H1 (cell line): ENCODE data around the gene EIF4E1B. TPM values are rescaled to one million over a fixed set of nuclear protein-coding genes. Genes with fewer than 3 reads are reported as not detected.
A peak's percentile ranks its signal among the peaks of the same experiment; 100 is the strongest.

Experiments used
- CTCF ChIA-PET: fragments of 300-600 bp; sonication (Branson Sonifier 250); formaldehyde crosslinking; loops from one replicate; lab custom pipeline; 2021; ENCODE audit not compliant: partially characterized antibody; lab: Charles Lee
- POLR2A ChIA-PET: fragments of 300-600 bp; sonication (Branson Sonifier 250); formaldehyde crosslinking; loops from one replicate; lab custom pipeline; 2021; ENCODE audit warnings: inconsistent platforms; ENCODE audit not compliant: partially characterized antibody; lab: Charles Lee
- DNase-seq, 2 experiments: peaks; one replicate each; pipeline versions ENCODE4 v3.0.0 to v3.0.0-alpha.2; 2010 to 2022; ENCODE audit warnings: low spot score in 2 of 2, low read depth in 1 of 2, mixed read lengths in 1 of 2
- FAIRE-seq: peaks from 2 replicates; lab custom pipeline; 2011; peaks lifted over from hg19 to GRCh38; lab: Jason Lieb, UNC
- H2AFZ ChIP-seq: 2 replicates; pipeline ENCODE4 v1.8.1; 2012; ENCODE audit warnings: low read length, inconsistent platforms
- H2AK5ac ChIP-seq: 2 replicates; pipeline ENCODE4 v1.6.1; 2013; ENCODE audit warnings: low read depth, low read length
- H2BK120ac ChIP-seq: replicated peaks from 2 replicates; pipeline ENCODE3; 2013; ENCODE audit warnings: low read depth, low read length, inconsistent platforms
- H2BK12ac ChIP-seq: 2 replicates; pipeline ENCODE4 v1.6.1; 2013; ENCODE audit warnings: low read depth, low read length
- H2BK15ac ChIP-seq: 2 replicates; pipeline ENCODE4 v1.6.1; 2013; ENCODE audit warnings: low read length
- H2BK20ac ChIP-seq: 2 replicates; pipeline ENCODE4 v1.6.1; 2013; ENCODE audit warnings: low read length
- H2BK5ac ChIP-seq: 2 replicates; pipeline ENCODE4 v1.6.1; 2013; ENCODE audit warnings: low read depth, low read length
- H3K14ac ChIP-seq: 2 replicates; pipeline ENCODE4 v1.6.1; 2013; ENCODE audit warnings: inconsistent platforms; ENCODE audit not compliant: insufficient read length
- H3K18ac ChIP-seq: 2 replicates; pipeline ENCODE4 v1.6.1; 2013; ENCODE audit warnings: low read length; ENCODE audit errors: extremely low read depth
- H3K23ac ChIP-seq: 2 replicates; pipeline ENCODE4 v1.6.1; 2013; ENCODE audit warnings: inconsistent platforms; ENCODE audit not compliant: insufficient read length
- H3K23me2 ChIP-seq: 2 replicates; pipeline ENCODE4 v1.6.1; 2013; ENCODE audit warnings: low read depth, low read length
- H3K27ac ChIP-seq: 2 replicates; pipeline ENCODE4 v1.6.1; 2011; ENCODE audit warnings: low read depth, low read length, inconsistent platforms
- H3K27me3 ChIP-seq, 4 experiments: replicated peaks in 1 of 4; 1 replicate in 1 of 4; 2 replicates in 3 of 4; pipeline versions ENCODE4 v1.6.1 to v1.8.1; 2011 to 2013; ENCODE audit warnings: low read length in 3 of 4, mild to moderate bottlenecking in 3 of 4, inconsistent platforms in 2 of 4, mixed read lengths in 2 of 4, moderate library complexity in 1 of 4; ENCODE audit not compliant: control insufficient read depth in 3 of 4, insufficient read depth in 3 of 4; ENCODE audit errors: extremely low read depth in 1 of 4
- H3K36me3 ChIP-seq, 4 experiments: 2 replicates each; pipeline versions ENCODE4 v1.6.1 to v1.8.1; 2011 to 2013; ENCODE audit warnings: mild to moderate bottlenecking in 4 of 4, low read length in 3 of 4, moderate library complexity in 2 of 4, control low read depth in 1 of 4, inconsistent platforms in 1 of 4; ENCODE audit not compliant: insufficient read depth in 4 of 4, control insufficient read depth in 2 of 4
- H3K4ac ChIP-seq: replicated peaks from 2 replicates; pipeline ENCODE3; 2013; ENCODE audit warnings: low read length, low read depth, mixed read lengths, inconsistent platforms; ENCODE audit not compliant: insufficient read length
- H3K4me1 ChIP-seq, 4 experiments: replicated peaks in 1 of 4; 1 replicate in 1 of 4; 2 replicates in 3 of 4; pipeline versions ENCODE4 v1.6.1 to v1.8.1; 2011 to 2013; ENCODE audit warnings: low read length in 3 of 4, inconsistent platforms in 2 of 4, mixed read lengths in 1 of 4; ENCODE audit not compliant: insufficient read depth in 4 of 4, control insufficient read depth in 3 of 4
- H3K4me2 ChIP-seq, 2 experiments: 2 replicates each; pipeline versions ENCODE4 v1.6.1 to v1.8.1; 2011 to 2013; ENCODE audit warnings: low read depth in 2 of 2, low read length in 2 of 2, control low read depth in 1 of 2, inconsistent platforms in 1 of 2, mild to moderate bottlenecking in 1 of 2; ENCODE audit not compliant: insufficient read depth in 1 of 2
- H3K4me3 ChIP-seq, 4 experiments: fragments of 200-600, 300-600 bp in 1 of 4; sonication (generic), shearing (Covaris generic), sonication (Bioruptor Twin) in 1 of 4; 2 replicates each; pipeline versions ENCODE4 v1.5.1 to v1.8.1; 2011 to 2016; ENCODE audit warnings: low read length in 4 of 4, low read depth in 3 of 4, control low read depth in 2 of 4, inconsistent platforms in 2 of 4, mild to moderate bottlenecking in 2 of 4, mixed read lengths in 1 of 4, moderate library complexity in 1 of 4; ENCODE audit not compliant: insufficient read depth in 2 of 4; ENCODE audit errors: extremely low read depth in 1 of 4
- H3K56ac ChIP-seq: replicated peaks from 2 replicates; pipeline ENCODE3; 2013; ENCODE audit warnings: low read depth, mild to moderate bottlenecking, mixed read lengths, low read length, inconsistent platforms; ENCODE audit not compliant: insufficient read length
- H3K79me1 ChIP-seq: 2 replicates; pipeline ENCODE4 v1.6.1; 2013; ENCODE audit warnings: low read depth, low read length, control low read depth
- H3K79me2 ChIP-seq, 2 experiments: 2 replicates each; pipeline versions ENCODE4 v1.6.1 to v1.8.1; 2012 to 2013; ENCODE audit warnings: low read length in 2 of 2, mild to moderate bottlenecking in 2 of 2, inconsistent platforms in 1 of 2; ENCODE audit not compliant: insufficient read depth in 2 of 2, control insufficient read depth in 1 of 2
- H3K9ac ChIP-seq, 4 experiments: replicated peaks in 1 of 4; 1 replicate in 1 of 4; 2 replicates in 3 of 4; pipeline versions ENCODE4 v1.6.1 to v1.8.1; 2011 to 2013; ENCODE audit warnings: low read depth in 3 of 4, low read length in 3 of 4, control low read depth in 2 of 4, mild to moderate bottlenecking in 2 of 4, moderate library complexity in 2 of 4, inconsistent platforms in 1 of 4; ENCODE audit errors: extremely low read depth in 1 of 4
- H3K9me3 ChIP-seq, 2 experiments: 2 replicates each; pipeline versions ENCODE4 v1.6.1 to v1.8.1; 2012 to 2013; ENCODE audit warnings: mild to moderate bottlenecking in 2 of 2, moderate library complexity in 2 of 2, control low read depth in 1 of 2, inconsistent platforms in 1 of 2, low read depth in 1 of 2, low read length in 1 of 2, mixed read lengths in 1 of 2; ENCODE audit not compliant: insufficient read depth in 2 of 2
- H4K20me1 ChIP-seq, 2 experiments: replicated peaks in 1 of 2; 2 replicates each; pipeline versions ENCODE3 to v1.8.1; 2011 to 2013; ENCODE audit warnings: inconsistent platforms in 2 of 2, low read length in 2 of 2, mild to moderate bottlenecking in 1 of 2; ENCODE audit not compliant: insufficient read depth in 2 of 2, control insufficient read depth in 1 of 2
- H4K5ac ChIP-seq: 2 replicates; pipeline ENCODE4 v1.6.1; 2013; ENCODE audit warnings: low read length, low read depth, mixed read lengths, inconsistent platforms; ENCODE audit not compliant: insufficient read length
- H4K8ac ChIP-seq: 2 replicates; pipeline ENCODE4 v1.8.0; 2013; ENCODE audit warnings: mild to moderate bottlenecking, moderate library complexity, low read length, inconsistent platforms; ENCODE audit not compliant: insufficient read depth; ENCODE audit errors: extremely low read depth
- H4K91ac ChIP-seq: replicated peaks from 2 replicates; pipeline ENCODE3; 2013; ENCODE audit warnings: low read length, mixed read lengths, inconsistent platforms; ENCODE audit not compliant: insufficient read length
- BACH1 ChIP-seq: IDR thresholded peaks from 2 replicates; pipeline ENCODE4 v1.6.1; 2012; ENCODE audit warnings: low read length, improper control_type of control experiment
- CREB1 ChIP-seq: IDR thresholded peaks from 2 replicates; pipeline ENCODE4 v1.6.1; 2012; ENCODE audit warnings: inconsistent platforms
- MAFK ChIP-seq: IDR thresholded peaks from 2 replicates; pipeline ENCODE4 v1.6.1; 2012; ENCODE audit warnings: low read depth, mild to moderate bottlenecking, improper control_type of control experiment, low read length
- POLR2A ChIP-seq, 2 experiments: IDR thresholded peaks; 1 replicate in 1 of 2; 2 replicates in 1 of 2; pipeline ENCODE4 v1.6.1; 2011; ENCODE audit warnings: low read depth in 2 of 2, low read length in 2 of 2, mild to moderate bottlenecking in 2 of 2; ENCODE audit errors: control extremely low read depth in 1 of 2
- RAD21 ChIP-seq, 2 experiments: IDR thresholded peaks in 1 of 2; conservative IDR thresholded peaks in 1 of 2; 2 replicates each; pipeline ENCODE4 v1.6.1; 2011; ENCODE audit warnings: low read depth in 2 of 2, low read length in 2 of 2, improper control_type of control experiment in 1 of 2, inconsistent platforms in 1 of 2, mild to moderate bottlenecking in 1 of 2, moderate library complexity in 1 of 2
- SAP30 ChIP-seq: fragments of 300-600 bp; sonication (generic); IDR thresholded peaks from 2 replicates; pipeline ENCODE4 v1.7.1; 2012; ENCODE audit warnings: low read length, moderate library complexity, mild to moderate bottlenecking, inconsistent platforms; ENCODE audit not compliant: insufficient read depth, insufficient replicate concordance
- SP1 ChIP-seq: IDR thresholded peaks from 2 replicates; pipeline ENCODE4 v1.6.1; 2011; ENCODE audit warnings: low read depth, low read length
- SUZ12 ChIP-seq: fragments of 200-600 bp; sonication (generic); IDR thresholded peaks from 2 replicates; pipeline ENCODE4 v1.6.1; 2012; ENCODE audit warnings: mild to moderate bottlenecking, inconsistent platforms, low read length, moderate library complexity, mixed read lengths
- TBP ChIP-seq: IDR thresholded peaks from 2 replicates; pipeline ENCODE4 v1.6.1; 2011; ENCODE audit warnings: low read depth, low read length, improper control_type of control experiment
- TCF12 ChIP-seq: IDR thresholded peaks from 2 replicates; pipeline ENCODE4 v1.6.1; 2011; ENCODE audit warnings: low read depth, mild to moderate bottlenecking, low read length
- ZNF274 ChIP-seq: IDR thresholded peaks from 2 replicates; pipeline ENCODE4 v1.7.0; 2012; ENCODE audit warnings: low read length, borderline replicate concordance; ENCODE audit errors: extremely low read depth
- WGBS, 2 experiments: shearing (Covaris generic) in 1 of 2; methylation state at CpG; one replicate each; pipeline versions ENCODE4 v1.1.6 to v1.1.7; 2013 to 2015; ENCODE audit warnings: low lambda C conversion rate in 2 of 2, mixed read lengths in 2 of 2, inconsistent platforms in 1 of 2, low coverage in 1 of 2, missing lambda C conversion rate in 1 of 2; ENCODE audit not compliant: insufficient replicate concordance in 2 of 2, insufficient coverage in 1 of 2, insufficient read length in 1 of 2; ENCODE audit errors: extremely low coverage in 1 of 2, missing lambda C conversion rate in 1 of 2; 5-methylcytosine and 5-hydroxymethylcytosine counted together
- polyA plus RNA-seq, 7 experiments: library from polyadenylated mRNA; depleted of rRNA in 3 of 7; stranded (reverse) in 5 of 7; unstranded in 2 of 7; fragments of >200 nt in 5 of 7; fragments of 200-250 nt in 2 of 7; gene quantifications; 1 replicate in 5 of 7; 2 replicates in 1 of 7; 4 replicates in 1 of 7; pipeline versions ENCODE4 v1.2.1 to v1.2.3, GENCODE V29; 2011 to 2013; ENCODE audit warnings: missing spikeins in 2 of 7, mixed read lengths in 2 of 7
- total RNA-seq: library from RNA; stranded (reverse); fragmentation: NEBNext Ultra II Directional; extraction: Animal tissue kit (Norgen Biotek cat#: 25700); gene quantifications from 2 replicates; pipeline ENCODE4 v1.2.1, GENCODE V29; 2021
- TF ChIP-seq, protein P1 (sequence below): IDR thresholded peaks from 2 replicates; pipeline ENCODE4 v1.6.1; 2012; ENCODE audit warnings: inconsistent platforms

Gene EIF4E1B
- total and polyA plus RNA-seq, 2 of the 8 experiments (the other 6 are each of a cell fraction or from before 2014, with no cell fraction given) = 0.97 to 1.3 TPM

GRCh38 chr5:176674799-176675198 is 44.3 kb downstream of the EIF4E1B start:
- no peak overlapping the region for H3K56ac ChIP-seq
- 92% methylated on average over 17 of the region's 17 CpGs; no CpG with 5 or more reads in 1 of the 2 experiments for WGBS, 2 experiments
- no peak overlapping the region for H2AK5ac ChIP-seq
- ChIA-PET POLR2A (interaction anchor here (0.9 kb wide), 1 partner anchor 9 kb away, joined by 4 read pairs; no protein-coding TSS in a partner anchor), CTCF (interaction anchor here (0.6 to 35.1 kb wide), 8 partner anchors 8 to 205 kb away, joined by 3 to 859 read pairs (median 4); no protein-coding TSS in a partner anchor)
- H3K14ac ChIP-seq = no peak overlapping the region
- H3K36me3 ChIP-seq = no peaks in the 10 kb centered on the region
- H3K79me2 ChIP-seq = no peaks in the 10 kb centered on the region
- H3K18ac ChIP-seq = no peak overlapping the region; the same call in 1 of the 2 replicates
- no peaks in the 10 kb centered on the region for H3K9me3 ChIP-seq
- no peak overlapping the region for H4K8ac ChIP-seq
- no peak overlapping the region for H2BK120ac ChIP-seq
- no peak overlapping the region for H3K23ac ChIP-seq
- no peak overlapping the region for H4K5ac ChIP-seq
- TF ChIP-seq SP1 = no peak
- TF ChIP-seq, protein P1, sequence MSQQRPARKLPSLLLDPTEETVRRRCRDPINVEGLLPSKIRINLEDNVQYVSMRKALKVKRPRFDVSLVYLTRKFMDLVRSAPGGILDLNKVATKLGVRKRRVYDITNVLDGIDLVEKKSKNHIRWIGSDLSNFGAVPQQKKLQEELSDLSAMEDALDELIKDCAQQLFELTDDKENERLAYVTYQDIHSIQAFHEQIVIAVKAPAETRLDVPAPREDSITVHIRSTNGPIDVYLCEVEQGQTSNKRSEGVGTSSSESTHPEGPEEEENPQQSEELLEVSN = no peak
- no peak for TF ChIP-seq TBP
- no peak for TF ChIP-seq BACH1
- no peak for TF ChIP-seq SAP30
- no peak for TF ChIP-seq ZNF274
- TF ChIP-seq TCF12 = no peak
- no peak for TF ChIP-seq POLR2A (IDR thresholded peaks at IDR 0.05; ENCODE audit: control extremely low read depth in 1 of 2, low read depth in 2 of 2, low read length in 2 of 2)
- TF ChIP-seq SUZ12 = no peak
- no peak for TF ChIP-seq RAD21 (IDR thresholded peaks at IDR 0.05 in 1 of 2, conservative IDR thresholded peaks at IDR 0.05 in 1 of 2; ENCODE audit: low read depth in 2 of 2, low read length in 2 of 2)
- TF ChIP-seq CREB1 = no peak
- TF ChIP-seq MAFK = no peak
- H3K4me3 ChIP-seq = no peak overlapping the region
- DNase-seq (no peak), FAIRE-seq (no peak)
- no peak overlapping the region for H2BK12ac ChIP-seq
- no peak overlapping the region for H2AFZ ChIP-seq
- H3K27ac ChIP-seq = no peak overlapping the region
- no peak overlapping the region for H2BK5ac ChIP-seq
- no peak overlapping the region for H3K4ac ChIP-seq
- peaks cover 0 to 10% (median 8%) of the 10 kb centered on the region in 4 experiments; a peak in 6 of 7 replicates for H3K27me3 ChIP-seq
- H4K20me1 ChIP-seq = no peaks in the 10 kb centered on the region
- no peak overlapping the region for H3K9ac ChIP-seq
- peaks cover 0 to 21% (median 8%) of the 10 kb centered on the region in 4 experiments; a peak in 6 of 7 replicates for H3K4me1 ChIP-seq
- peaks cover under 1% of the 10 kb centered on the region; the same call in 1 of the 2 replicates for H3K23me2 ChIP-seq
- no peaks in the 10 kb centered on the region for H3K79me1 ChIP-seq
- H4K91ac ChIP-seq = no peak overlapping the region
- no peak overlapping the region for H2BK20ac ChIP-seq
- H2BK15ac ChIP-seq = peak overlapping the region; percentile 2; the same call in 1 of the 2 replicates
- no peak overlapping the region for H3K4me2 ChIP-seq
